Measurements from ENCODE around the gene CCDC14.

GRCh38 chr3:123919353-123919752 is 41.7 kb downstream of the CCDC14 start:
- TF ChIP-seq POLR2AphosphoS5 (IDR thresholded peaks at IDR 0.05; ENCODE audit: low read depth, low read length) (no peak), POLR2A (IDR thresholded peaks at IDR 0.05; ENCODE audit: low read depth, low read length) (no peak)
